HTERT RPE-1 (cell line): ENCODE measurements around the gene TNF.
"Not testable (repeated sequence)": the region's sequence is repeated elsewhere in the genome, so short reads cannot be mapped to it uniquely, and the experiment has no call there.

Experiments
- in situ Hi-C: fragments of 300-500 bp; cut with MboI; formaldehyde crosslinking; loops from 4 replicates; pipeline ENCODE4 v1.14.3; 2020; ENCODE audit warnings: low sequenced_read_pairs

TNF gene

GRCh38 chr6:31587791-31588777 lies 12.7 kb downstream of the TNF start:
- in situ Hi-C loops, result no loop called here

GRCh38 chr6:31588871-31589650 lies 13.7 kb downstream of the TNF start:
- in situ Hi-C loops, result no loop called here

- in situ Hi-C loops, result not testable (repeated sequence)
These were observed 15.3 kb downstream of the TNF start for GRCh38 chr6:31590691-31591090.

- in situ Hi-C loops, result no loop called here
These were observed 17.0 kb downstream of the TNF start for GRCh38 chr6:31592396-31592771.

GRCh38 chr6:31597006-31597405 lies 21.6 kb downstream of the TNF start:
- in situ Hi-C loops, result no loop called here

GRCh38 chr6:31607317-31607716 lies 32.0 kb downstream of the TNF start:
- in situ Hi-C loops, result no loop called here

- in situ Hi-C loops, result no loop called here
These were observed 34.4 kb downstream of the TNF start for GRCh38 chr6:31609519-31610406.

GRCh38 chr6:31610968-31611367 lies 35.6 kb downstream of the TNF start:
- in situ Hi-C loops, result no loop called here

GRCh38 chr6:31614075-31614619 lies 38.8 kb downstream of the TNF start:
- in situ Hi-C loops, result no loop called here

GRCh38 chr6:31614684-31615578 lies 39.6 kb downstream of the TNF start, which contains the start of gene AIF1:
TSS of gene AIF1 (plus strand) at chr6:31615234. CDS start at chr6:31615330, 96 bp downstream.
- in situ Hi-C loops, result no loop called here

GRCh38 chr6:31615748-31616147 lies 40.4 kb downstream of the TNF start:
- in situ Hi-C loops, result no loop called here

- in situ Hi-C loops, result no loop called here
These were observed 41.6 kb downstream of the TNF start for GRCh38 chr6:31617010-31617409.

GRCh38 chr6:31619805-31620585 lies 44.6 kb downstream of the TNF start:
- in situ Hi-C loops, result no loop called here

- in situ Hi-C loops, result no loop called here
These were observed 45.4 kb downstream of the TNF start, which contains the start of gene PRRC2A for GRCh38 chr6:31620586-31621319. TSS of gene PRRC2A (plus strand) at chr6:31620715. CDS start at chr6:31622790, 2,075 bp downstream.

GRCh38 chr6:31621320-31621939 lies 46.1 kb downstream of the TNF start:
- in situ Hi-C loops, result no loop called here

GRCh38 chr6:31621991-31622390 lies 46.6 kb downstream of the TNF start:
- in situ Hi-C loops, result no loop called here

- in situ Hi-C loops, result no loop called here
These were observed 47.3 kb downstream of the TNF start for GRCh38 chr6:31622684-31623091.
